ENCODE results near the gene RPS6KA3. TPM values are rescaled to one million over a fixed set of nuclear protein-coding genes. Genes with fewer than 3 reads are reported as not detected.

RPS6KA3 gene
- total and polyA plus RNA-seq, 12 donors: 6.2 to 41.9 (median 34.3) TPM

- Histone ChIP-seq H3K9me3 (replicated peaks in 1 of 3) (no peaks in the 10 kb centered on the region), H3K27me3 (no peaks in the 10 kb centered on the region), H3K4me1 (replicated peaks in 1 of 2) (no peaks in the 10 kb centered on the region), H3K27ac (no peak overlapping the region), H3K4me3 (no peak overlapping the region), H3K36me3 (replicated peaks in 1 of 2) (no peaks in the 10 kb centered on the region)
- no peak for DNase-seq
- intact Hi-C loops (cut with DNase I): no loop called here
- 58 to 90% (median 78%) methylated on average over 2 of the region's 2 CpGs for WGBS, 4 donors
- TF ChIP-seq POLR2A (IDR thresholded peaks at IDR 0.05) (no peak), CTCF (IDR thresholded peaks at IDR 0.05) (no peak)
Observed at GRCh38 chrX:20197641-20198210, 69.0 kb downstream of the RPS6KA3 start.

- Histone ChIP-seq H3K4me3 (no peak overlapping the region), H3K27ac (no peak overlapping the region), H3K27me3 (no peaks in the 10 kb centered on the region), H3K36me3 (replicated peaks in 1 of 2) (no peaks in the 10 kb centered on the region), H3K4me1 (replicated peaks in 1 of 2) (no peaks in the 10 kb centered on the region), H3K9me3 (replicated peaks in 1 of 3) (no peaks in the 10 kb centered on the region)
- intact Hi-C loops (cut with DNase I): no loop called here
- DNase-seq: no peak
- TF ChIP-seq POLR2A (IDR thresholded peaks at IDR 0.05) (no peak), CTCF (IDR thresholded peaks at IDR 0.05) (no peak)
Observed at GRCh38 chrX:20189171-20189570, 77.5 kb downstream of the RPS6KA3 start.

- no peak for TF ChIP-seq CTCF (IDR thresholded peaks at IDR 0.05)
- no peak for TF ChIP-seq POLR2A (IDR thresholded peaks at IDR 0.05)
- no peaks in the 10 kb centered on the region for H3K4me1 ChIP-seq (replicated peaks in 1 of 2)
- no peak overlapping the region for H3K27ac ChIP-seq
- intact Hi-C loops (cut with DNase I): no loop called here
- no peaks in the 10 kb centered on the region for H3K36me3 ChIP-seq (replicated peaks in 1 of 2)
- H3K4me3 ChIP-seq: no peak overlapping the region
- peaks cover 4% of the 10 kb centered on the region for H3K27me3 ChIP-seq
- 77 to 93% (median 82%) methylated on average over 3 of the region's 3 CpGs for WGBS, 4 donors
- H3K9me3 ChIP-seq (replicated peaks in 1 of 3): no peaks in the 10 kb centered on the region
- DNase-seq: no peak
Observed at GRCh38 chrX:20181598-20182329, 84.9 kb downstream of the RPS6KA3 start.

GRCh38 chrX:20177093-20177492 is 89.6 kb downstream of the RPS6KA3 start:
- no peak for DNase-seq
- Histone ChIP-seq H3K4me3 (no peak overlapping the region), H3K27ac (no peak overlapping the region), H3K9me3 (replicated peaks in 1 of 3) (no peaks in the 10 kb centered on the region), H3K4me1 (replicated peaks in 1 of 2) (no peaks in the 10 kb centered on the region), H3K36me3 (replicated peaks in 1 of 2) (peaks cover 0 to 37% of the 10 kb centered on the region in 2 donors), H3K27me3 (peaks cover 4% of the 10 kb centered on the region)
- intact Hi-C loops (cut with DNase I): no loop called here
- TF ChIP-seq POLR2A (IDR thresholded peaks at IDR 0.05) (no peak), CTCF (IDR thresholded peaks at IDR 0.05) (no peak)
